ENCODE measurements around the gene BCS1L. TPM values are rescaled to one million over a fixed set of nuclear protein-coding genes. Genes with fewer than 3 reads are reported as not detected.

Gene BCS1L
- total RNA-seq, 4 donors from 2014 or later, result 7.4 to 40.0 (median 29.9) TPM; not detected in 1

- no peaks in the 10 kb centered on the region for H3K36me3 ChIP-seq
- intact Hi-C loops (cut with DNase I; ENCODE audit: low total_unique reads), result no loop called here
- DNase-seq, result no peak
- H3K27me3 ChIP-seq, result no peaks in the 10 kb centered on the region
- peaks cover 0 to 10% of the 10 kb centered on the region in 2 donors for H3K4me1 ChIP-seq
- H3K4me3 ChIP-seq, result peak overlapping the region; percentile 93 to 95
- peak overlapping the region; percentile 69 to 79 for H3K27ac ChIP-seq
- TF ChIP-seq POLR2A (IDR thresholded peaks at IDR 0.05) (no peak), CTCF (IDR thresholded peaks at IDR 0.05) (no peak)
- H3K9me3 ChIP-seq, result no peaks in the 10 kb centered on the region
These were observed 719 bp upstream of the BCS1L start for GRCh38 chr2:218658671-218659257.

GRCh38 chr2:218659988-218660358 is 490 bp downstream of the BCS1L start:
- intact Hi-C loops (cut with DNase I; ENCODE audit: low total_unique reads), result no loop called here
- peak overlapping the region; percentile 69 to 79 for H3K27ac ChIP-seq
- H3K27me3 ChIP-seq, result no peaks in the 10 kb centered on the region
- no peaks in the 10 kb centered on the region for H3K36me3 ChIP-seq
- H3K4me1 ChIP-seq, result peaks cover 0 to 10% of the 10 kb centered on the region in 2 donors
- DNase-seq, result no peak
- H3K9me3 ChIP-seq, result no peaks in the 10 kb centered on the region
- no peak for TF ChIP-seq CTCF (IDR thresholded peaks at IDR 0.05)
- TF ChIP-seq POLR2A (IDR thresholded peaks at IDR 0.05), result no peak
- peak overlapping the region; percentile 93 to 95 for H3K4me3 ChIP-seq

- TF ChIP-seq POLR2A (IDR thresholded peaks at IDR 0.05) (no peak), CTCF (IDR thresholded peaks at IDR 0.05) (no peak)
- H3K4me1 ChIP-seq, result peaks cover 0 to 10% of the 10 kb centered on the region in 2 donors
- intact Hi-C loops (cut with DNase I; ENCODE audit: low total_unique reads), result no loop called here
- no peaks in the 10 kb centered on the region for H3K9me3 ChIP-seq
- DNase-seq, result no peak
- no peaks in the 10 kb centered on the region for H3K27me3 ChIP-seq
- H3K36me3 ChIP-seq, result no peaks in the 10 kb centered on the region
- H3K4me3 ChIP-seq, result no peak overlapping the region
- H3K27ac ChIP-seq, result no peak overlapping the region
These were observed 2.9 kb downstream of the BCS1L start for GRCh38 chr2:218662377-218662776.

DNA sequence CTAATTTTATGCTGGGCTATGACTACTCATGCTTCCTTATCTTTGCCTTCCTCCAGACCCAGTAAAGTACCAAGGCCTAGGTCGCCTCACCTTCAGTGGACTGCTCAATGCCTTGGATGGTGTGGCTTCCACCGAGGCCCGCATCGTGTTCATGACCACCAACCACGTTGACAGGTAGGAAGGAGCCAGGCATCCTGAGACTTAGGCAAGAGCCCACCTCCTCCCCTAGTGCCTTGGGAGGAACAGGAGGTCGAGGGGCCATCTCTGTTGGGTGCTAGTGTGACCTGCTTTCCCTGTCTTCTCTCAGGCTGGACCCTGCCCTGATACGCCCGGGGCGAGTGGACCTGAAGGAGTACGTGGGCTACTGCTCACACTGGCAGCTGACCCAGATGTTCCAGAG is 3.3 kb downstream of the BCS1L start:
- no peaks in the 10 kb centered on the region for H3K36me3 ChIP-seq
- no peaks in the 10 kb centered on the region for H3K9me3 ChIP-seq
- TF ChIP-seq CTCF (IDR thresholded peaks at IDR 0.05) (no peak), POLR2A (IDR thresholded peaks at IDR 0.05) (no peak)
- H3K27ac ChIP-seq, result no peak overlapping the region
- peaks cover 0 to 10% of the 10 kb centered on the region in 2 donors for H3K4me1 ChIP-seq
- no peak for DNase-seq
- no peak overlapping the region for H3K4me3 ChIP-seq
- intact Hi-C loops (cut with DNase I; ENCODE audit: low total_unique reads), result no loop called here
- no peaks in the 10 kb centered on the region for H3K27me3 ChIP-seq

GRCh38 chr2:218663901-218664300 is 4.4 kb downstream of the BCS1L start:
- DNase-seq, result no peak
- H3K9me3 ChIP-seq, result no peaks in the 10 kb centered on the region
- peaks cover 0 to 4% of the 10 kb centered on the region in 2 donors for H3K4me1 ChIP-seq
- H3K4me3 ChIP-seq, result no peak overlapping the region
- no peaks in the 10 kb centered on the region for H3K27me3 ChIP-seq
- no peak for TF ChIP-seq POLR2A (IDR thresholded peaks at IDR 0.05)
- no peak for TF ChIP-seq CTCF (IDR thresholded peaks at IDR 0.05)
- H3K27ac ChIP-seq, result no peak overlapping the region
- no peaks in the 10 kb centered on the region for H3K36me3 ChIP-seq
- intact Hi-C loops (cut with DNase I; ENCODE audit: low total_unique reads), result no loop called here
